ENCODE results near the gene SLC10A3.

The SLC10A3 gene

DNA sequence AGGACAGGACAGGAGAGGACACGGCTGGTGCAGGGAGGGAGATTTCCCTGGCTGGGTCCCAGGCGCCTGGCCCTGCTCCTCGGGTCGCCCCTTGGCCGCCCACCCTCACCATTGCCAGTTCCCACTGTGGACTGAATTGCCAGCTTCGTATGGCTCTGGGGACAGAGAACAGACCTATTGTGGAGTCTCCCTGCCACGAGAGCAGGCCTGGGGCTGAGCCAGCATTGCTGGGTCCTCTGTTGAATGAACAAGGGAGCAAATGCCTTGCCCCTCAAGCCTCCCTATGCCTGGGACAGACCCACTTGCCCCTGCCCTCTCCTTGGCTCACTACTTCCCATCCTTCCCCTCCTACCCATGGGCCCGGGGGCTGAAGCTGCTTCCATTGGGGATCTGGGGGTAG lies 28.0 kb downstream of the SLC10A3 start:
- no peak for DNase-seq

DNA sequence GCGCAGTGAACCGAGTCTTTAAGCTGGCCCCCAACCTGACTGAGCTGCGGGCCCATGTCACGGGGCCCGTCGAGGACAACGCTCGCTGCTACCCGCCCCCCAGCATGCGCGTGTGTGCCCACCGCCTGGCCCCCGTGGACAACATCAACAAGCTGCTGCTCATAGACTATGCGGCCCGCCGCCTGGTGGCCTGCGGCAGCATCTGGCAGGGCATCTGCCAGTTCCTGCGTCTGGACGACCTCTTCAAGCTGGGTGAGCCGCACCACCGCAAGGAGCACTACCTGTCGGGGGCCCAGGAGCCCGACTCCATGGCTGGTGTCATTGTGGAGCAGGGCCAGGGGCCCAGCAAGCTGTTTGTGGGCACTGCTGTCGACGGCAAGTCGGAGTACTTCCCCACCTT lies 30.1 kb downstream of the SLC10A3 start:
- no peak for DNase-seq

DNA sequence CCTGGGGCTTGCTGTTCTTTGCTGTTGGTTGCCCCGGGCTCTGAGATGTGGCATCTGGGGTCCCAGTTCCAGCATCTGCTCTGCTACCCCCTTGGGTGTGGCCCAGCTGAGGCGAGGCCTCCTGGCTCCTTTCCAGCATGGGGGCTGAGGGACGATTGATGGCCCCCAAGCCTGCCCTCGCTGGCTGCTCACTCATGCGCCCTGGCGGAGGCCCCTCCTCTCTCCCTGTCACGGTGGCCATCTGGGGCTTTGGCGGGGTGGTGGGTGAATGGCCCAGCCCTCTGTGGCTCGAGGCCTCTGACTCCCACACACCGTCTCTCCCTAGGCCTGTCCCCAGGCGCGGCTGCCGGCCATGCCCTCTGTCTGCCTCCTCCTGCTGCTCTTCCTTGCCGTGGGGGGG lies 30.6 kb downstream of the SLC10A3 start:
- peak; percentile 47 for DNase-seq

- peak; percentile 73 for DNase-seq
Measured at GRCh38 chrX:154458954-154459778, 31.3 kb downstream of the SLC10A3 start.

DNA sequence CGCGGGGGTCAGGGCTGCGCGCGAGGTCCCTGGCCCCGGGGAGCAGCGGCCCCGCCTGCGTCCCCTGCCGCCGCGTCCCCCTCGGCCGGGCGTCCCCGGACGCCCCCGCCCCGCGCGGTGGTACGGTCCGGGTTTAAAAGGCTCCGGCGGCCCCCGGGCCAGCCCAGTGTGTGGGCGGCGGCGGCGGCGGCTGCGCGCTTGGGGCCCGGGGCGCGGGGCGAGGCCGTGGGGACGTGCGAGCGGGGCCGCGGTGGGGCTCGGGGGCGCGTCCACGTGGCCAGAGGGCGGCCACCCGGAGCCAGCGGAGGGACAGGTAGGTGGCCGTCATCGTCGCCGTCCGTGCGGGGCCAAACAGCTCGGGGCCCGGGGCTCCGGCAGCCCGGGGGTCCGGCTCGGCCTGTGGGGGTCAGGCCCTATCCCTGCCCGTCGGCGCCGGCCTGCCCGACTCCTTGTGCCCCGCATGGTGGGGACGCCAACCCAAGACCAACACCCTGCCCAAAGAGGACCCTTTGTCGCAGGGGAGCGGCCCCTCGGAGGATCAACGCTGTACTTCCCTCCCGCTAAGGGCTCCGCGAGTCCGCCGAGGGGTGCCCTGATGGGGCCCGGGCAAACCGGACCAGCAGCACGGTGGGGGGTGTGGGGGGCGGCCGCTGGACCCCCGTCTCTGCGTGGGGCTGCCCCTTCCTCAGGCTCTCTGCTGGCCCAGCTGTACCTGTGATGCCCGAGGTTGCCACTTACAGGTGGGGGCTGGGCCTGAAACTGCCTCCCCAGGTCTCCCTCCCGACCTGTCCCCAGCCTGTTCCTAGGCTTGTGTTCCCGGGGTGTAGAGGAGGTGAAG lies 32.1 kb downstream of the SLC10A3 start, which contains the start of gene PLXNA3:
PLXNA3 (plus strand) TSS at position 166 of the 838 bp plus-strand sequence. CDS start 1,903 bp downstream, outside the sequence.
- peak; percentile 37 for DNase-seq

- DNase-seq, result peak; percentile 30
Measured at GRCh38 chrX:154457491-154458115, 32.8 kb downstream of the SLC10A3 start.

GRCh38 chrX:154452823-154453222 lies 37.6 kb downstream of the SLC10A3 start:
- DNase-seq, result no peak

DNA sequence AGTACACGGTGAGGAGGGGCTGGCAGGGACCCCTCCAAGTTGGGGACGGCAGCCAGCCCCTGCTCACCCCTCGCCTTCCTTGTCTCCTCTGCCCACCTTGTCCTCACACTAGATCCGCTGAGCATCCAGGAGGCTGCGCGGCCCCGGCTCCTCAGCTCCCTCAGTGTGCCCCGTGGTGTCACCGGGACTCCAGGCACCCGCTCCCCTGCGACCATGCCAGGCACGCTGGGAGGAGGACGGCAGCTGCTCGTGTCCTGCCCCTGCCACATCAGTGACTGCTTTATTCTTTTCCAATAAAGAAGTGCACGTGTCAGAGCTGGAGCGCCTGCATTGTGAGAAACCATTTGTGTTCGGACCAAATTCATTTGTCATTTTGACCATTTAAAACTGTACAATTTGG lies 40.1 kb downstream of the SLC10A3 start:
- DNase-seq, result no peak

DNA sequence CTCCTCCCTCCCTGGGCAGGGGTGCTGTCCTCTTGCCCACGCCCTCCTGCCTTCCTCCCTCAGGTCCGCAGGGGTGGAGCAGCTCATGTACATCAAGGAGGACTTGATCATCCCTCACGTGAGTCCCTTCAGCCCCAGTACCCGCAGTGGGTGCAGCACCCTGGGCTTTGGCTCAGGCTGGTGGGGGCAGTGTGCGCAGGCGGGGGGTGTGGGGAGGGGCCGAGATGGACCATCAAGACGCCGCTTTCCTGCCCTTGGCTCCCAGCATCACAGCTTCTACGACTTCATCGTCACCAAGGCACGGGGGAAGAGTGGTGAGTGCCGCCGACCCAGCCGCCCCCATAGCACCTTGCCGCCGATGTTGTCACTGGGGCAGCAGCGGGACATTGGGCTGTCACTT lies 40.8 kb downstream of the SLC10A3 start:
- DNase-seq, result no peak

DNA sequence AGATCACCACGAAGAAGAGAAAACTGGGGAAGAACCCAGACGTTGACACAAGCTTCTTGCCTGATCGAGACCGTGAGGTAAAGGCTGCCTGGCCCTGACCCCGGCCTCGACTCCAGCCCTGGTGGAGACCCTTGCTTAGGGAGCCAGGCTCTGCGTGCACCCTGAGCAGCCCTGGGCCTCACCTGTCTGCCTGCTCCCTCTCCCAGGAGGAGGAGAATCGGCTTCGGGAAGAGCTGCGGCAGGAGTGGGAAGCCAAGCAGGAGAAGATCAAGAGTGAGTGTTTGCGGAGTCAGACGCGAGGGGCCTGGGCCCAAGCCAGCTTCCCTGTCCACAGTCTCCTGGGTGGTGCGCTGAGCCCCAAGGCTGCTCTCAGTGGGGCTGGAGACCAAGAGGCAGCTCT lies 41.9 kb downstream of the SLC10A3 start:
- DNase-seq, result no peak

DNA sequence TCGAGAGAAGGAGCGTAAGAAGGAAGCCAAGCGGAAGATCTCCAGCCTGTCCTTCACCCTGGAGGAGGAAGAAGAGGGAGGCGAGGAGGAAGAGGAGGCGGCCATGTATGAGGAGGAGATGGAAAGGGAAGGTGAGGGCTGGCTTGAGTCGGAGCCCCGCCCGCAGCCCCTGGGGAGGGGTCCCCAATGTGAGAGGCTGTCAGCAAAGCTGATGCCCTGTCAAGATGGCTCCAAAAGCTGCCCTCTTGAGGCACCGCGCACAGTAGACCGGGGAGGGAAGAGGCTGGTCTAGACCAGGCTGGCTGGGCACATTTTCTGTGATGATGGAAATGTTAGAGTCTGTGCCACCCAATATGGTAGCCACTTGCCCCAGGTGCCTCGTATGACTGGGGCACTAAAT lies 44.0 kb downstream of the SLC10A3 start:
- no peak for DNase-seq

- DNase-seq, result no peak
Measured at GRCh38 chrX:154445776-154446175, 44.7 kb downstream of the SLC10A3 start.

GRCh38 chrX:154444755-154445246 lies 45.6 kb downstream of the SLC10A3 start:
- DNase-seq, result no peak

DNA sequence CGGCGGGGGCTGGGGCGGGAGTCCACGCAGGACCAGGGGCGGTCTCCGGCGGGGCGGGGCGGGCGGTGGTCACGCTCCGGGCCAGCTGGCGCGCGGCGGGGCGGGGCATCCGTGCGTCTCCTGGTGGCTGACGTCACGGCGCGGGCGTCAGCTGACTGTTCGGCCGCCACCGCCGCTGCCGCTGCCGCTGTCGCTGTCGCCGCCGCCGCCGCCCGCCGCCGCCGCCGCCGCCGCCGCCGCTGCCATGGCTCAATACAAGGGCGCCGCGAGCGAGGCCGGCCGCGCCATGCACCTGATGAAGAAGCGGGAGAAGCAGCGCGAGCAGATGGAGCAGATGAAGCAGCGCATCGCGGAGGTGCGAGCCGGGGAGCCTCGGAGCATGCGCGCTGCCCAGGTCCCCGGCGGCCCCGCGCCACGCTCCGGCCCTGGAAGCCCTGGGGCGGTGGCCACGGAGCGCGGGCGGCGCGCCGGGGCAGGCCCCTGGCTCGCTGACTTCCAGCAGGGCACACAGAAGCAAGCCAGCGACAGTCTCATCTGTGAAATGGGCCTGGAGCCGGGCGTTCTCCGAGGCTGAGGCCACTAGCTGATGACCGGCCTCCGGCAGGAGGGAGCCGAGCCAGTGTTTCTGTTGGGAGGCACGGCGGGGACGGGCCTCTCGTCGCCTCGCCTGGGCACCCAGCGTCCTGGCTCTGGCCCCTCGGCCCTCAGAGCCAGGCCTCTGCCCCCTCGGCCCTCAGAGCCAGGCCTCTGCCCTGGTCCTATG lies 46.3 kb downstream of the SLC10A3 start, which contains the start of gene FAM50A:
FAM50A (plus strand) TSS at position 150 of the 763 bp plus-strand sequence; CDS start at position 245, 95 bp downstream.
- DNase-seq, result peak; percentile 81

- DNase-seq, result no peak
Measured at GRCh38 chrX:154443479-154443910, 46.9 kb downstream of the SLC10A3 start.

- DNase-seq, result no peak
Measured at GRCh38 chrX:154441984-154442707, 48.3 kb downstream of the SLC10A3 start.

DNA sequence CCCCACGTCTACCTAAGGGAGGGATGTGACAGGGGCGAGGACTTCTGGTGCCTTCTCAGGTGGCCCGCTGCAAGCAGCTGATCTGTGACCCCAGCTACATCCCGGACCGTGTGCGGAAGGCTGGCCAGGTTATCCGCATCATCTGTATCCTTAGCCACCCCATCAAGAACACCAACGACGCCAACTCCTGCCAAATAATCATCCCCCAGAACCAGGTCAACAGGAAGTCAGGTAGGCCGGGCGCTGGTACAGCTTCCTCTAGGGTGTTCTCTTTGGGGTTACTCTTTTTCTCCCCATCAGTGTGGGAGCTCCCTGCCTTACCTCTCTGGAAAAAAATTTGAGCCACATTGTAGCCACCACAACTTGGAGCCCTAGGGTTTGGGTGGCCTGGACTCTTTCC lies 48.9 kb downstream of the SLC10A3 start:
- DNase-seq, result no peak

DNA sequence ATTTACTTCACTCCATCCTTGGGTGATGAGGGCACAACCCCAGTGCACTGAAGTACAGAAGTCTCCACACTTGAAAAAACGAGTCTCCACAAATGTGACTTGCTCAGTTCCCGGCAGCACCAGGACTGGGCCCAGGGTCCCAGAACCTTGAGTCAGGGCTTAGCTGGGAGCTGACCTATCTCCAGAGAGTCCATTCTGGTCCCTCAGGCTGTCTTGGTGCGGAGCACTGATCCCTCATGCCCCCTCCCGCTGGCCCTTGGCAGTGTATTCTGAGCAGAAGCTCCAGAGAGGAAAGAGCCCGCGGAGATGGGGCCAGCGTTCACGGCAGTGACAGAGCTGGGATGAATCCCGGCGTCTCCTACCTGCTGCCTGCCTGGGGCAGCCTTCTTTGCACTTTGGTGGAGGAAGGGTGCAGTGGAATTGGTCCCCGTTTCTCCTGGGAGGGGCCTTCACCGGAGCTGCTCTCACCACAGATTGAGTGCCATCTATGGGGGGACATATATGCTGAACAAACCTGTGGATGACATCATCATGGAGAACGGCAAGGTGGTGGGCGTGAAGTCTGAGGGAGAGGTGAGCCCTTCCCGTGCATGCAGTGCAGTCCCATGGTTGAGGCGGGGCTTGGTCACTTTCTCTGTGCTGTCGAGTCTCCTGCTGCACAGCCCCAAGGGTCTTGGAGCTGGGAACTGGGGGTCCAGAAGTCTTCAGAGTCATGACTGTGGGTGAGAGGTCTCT lies 49.6 kb downstream of the SLC10A3 start:
- DNase-seq, result no peak

DNA sequence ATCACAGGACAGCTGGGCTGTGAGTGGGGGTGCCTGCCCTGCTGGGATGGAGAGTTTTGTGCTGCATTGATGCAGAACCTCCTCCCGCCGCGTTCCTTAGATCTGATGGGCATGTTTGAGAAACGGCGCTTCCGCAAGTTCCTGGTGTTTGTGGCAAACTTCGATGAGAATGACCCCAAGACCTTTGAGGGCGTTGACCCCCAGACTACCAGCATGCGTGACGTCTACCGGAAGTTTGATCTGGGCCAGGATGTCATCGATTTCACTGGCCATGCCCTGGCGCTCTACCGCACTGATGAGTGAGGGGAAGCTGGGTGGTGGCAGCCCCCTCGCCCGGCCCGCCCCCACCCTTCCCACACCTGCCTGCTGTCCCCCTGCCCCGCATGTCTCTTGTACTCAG lies 50.6 kb downstream of the SLC10A3 start:
- no peak for DNase-seq

DNA sequence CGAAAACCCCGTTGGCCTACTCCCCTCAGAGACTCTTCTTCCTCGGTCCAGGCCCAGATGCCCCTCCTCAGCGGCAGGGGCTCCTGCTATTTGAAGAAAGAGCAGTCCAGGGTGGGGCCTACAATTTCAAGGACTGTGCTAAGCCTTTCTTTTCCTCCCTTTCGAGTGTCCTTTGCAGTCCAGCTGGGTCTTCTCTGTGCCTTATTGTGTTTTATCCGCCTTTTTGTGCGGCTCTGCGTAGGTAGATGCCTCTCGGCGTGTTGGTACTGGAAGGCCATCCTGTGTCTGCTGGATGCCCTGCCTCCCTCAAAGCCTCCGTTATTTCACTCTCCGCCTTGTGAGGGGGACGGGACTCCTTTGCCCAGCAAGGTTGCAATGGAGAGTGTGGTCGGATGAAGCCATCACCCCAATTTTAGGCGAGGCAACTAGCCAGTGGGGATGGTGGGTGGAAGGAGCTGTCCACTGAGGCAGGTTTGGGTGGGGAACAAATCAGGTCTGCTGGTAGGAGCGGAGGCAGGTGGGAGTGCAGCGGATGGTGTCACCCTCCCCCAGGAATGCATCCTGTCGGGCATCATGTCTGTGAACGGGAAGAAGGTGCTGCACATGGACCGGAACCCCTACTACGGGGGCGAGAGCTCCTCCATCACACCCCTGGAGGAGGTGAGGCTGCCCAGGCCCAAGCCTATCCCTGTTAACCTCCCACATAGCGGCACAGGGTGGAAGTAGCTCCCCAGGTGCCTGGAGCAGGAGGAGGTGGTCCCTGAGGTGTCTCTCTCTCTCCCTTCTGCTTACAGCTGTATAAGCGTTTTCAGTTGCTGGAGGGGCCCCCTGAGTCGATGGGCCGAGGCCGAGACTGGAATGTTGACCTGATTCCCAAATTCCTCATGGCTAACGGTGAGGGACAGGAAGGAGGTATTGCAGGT lies 52.2 kb downstream of the SLC10A3 start:
- no peak for DNase-seq

Measured in hematopoietic multipotent progenitor cell treated with erythropoietin and hydrocortisone succinate and interleukin-3 and kit ligand, for 4 days (in vitro differentiated cells).